HS-27A (cell line): ENCODE results near the gene TSGA10IP.

ENCODE experiments used
- DNase-seq: peaks from one replicate; pipeline ENCODE4 v3.0.0-alpha.2; 2012; ENCODE audit warnings: low read depth, missing footprints

The TSGA10IP gene

GRCh38 chr11:65977621-65978390 lies 32.5 kb downstream of the TSGA10IP start:
- DNase-seq = no peak

GRCh38 chr11:65978391-65979238 lies 33.3 kb downstream of the TSGA10IP start:
- no peak for DNase-seq

- DNase-seq = no peak
Observed at GRCh38 chr11:65979261-65979759, 34.0 kb downstream of the TSGA10IP start.

GRCh38 chr11:65981101-65981740 lies 35.9 kb downstream of the TSGA10IP start:
- no peak for DNase-seq

- DNase-seq = no peak
Observed at GRCh38 chr11:65981972-65982823, 36.9 kb downstream of the TSGA10IP start.

- no peak for DNase-seq
Observed at GRCh38 chr11:65982824-65983588, 37.7 kb downstream of the TSGA10IP start.

GRCh38 chr11:65983589-65983987 lies 38.3 kb downstream of the TSGA10IP start:
- DNase-seq = no peak

GRCh38 chr11:65987336-65987735 lies 42.1 kb downstream of the TSGA10IP start:
- DNase-seq = no peak

GRCh38 chr11:65988791-65989592 lies 43.7 kb downstream of the TSGA10IP start:
- DNase-seq = peak; percentile 98

- DNase-seq = no peak
Observed at GRCh38 chr11:65992056-65992455, 46.8 kb downstream of the TSGA10IP start.

- no peak for DNase-seq
Observed at GRCh38 chr11:65997286-65997685, 52.0 kb downstream of the TSGA10IP start.

- DNase-seq = peak; percentile 99
Observed at GRCh38 chr11:66001942-66002647, 56.8 kb downstream of the TSGA10IP start, which contains the start of the genes BANF1 and EIF1AD. Gene BANF1, plus strand, starts transcription at chr11:66002503. Its CDS starts 748 bp downstream, at chr11:66003251. Gene EIF1AD, minus strand, starts transcription at chr11:66002157. Its CDS starts 1,768 bp downstream, at chr11:66000389.

GRCh38 chr11:66002648-66003225 lies 57.5 kb downstream of the TSGA10IP start:
- no peak for DNase-seq

- DNase-seq = no peak
Observed at GRCh38 chr11:66003291-66003690, 58.0 kb downstream of the TSGA10IP start.

GRCh38 chr11:66004186-66004585 lies 58.9 kb downstream of the TSGA10IP start:
- no peak for DNase-seq

- no peak for DNase-seq
Observed at GRCh38 chr11:66006134-66006890, 61.0 kb downstream of the TSGA10IP start.

- no peak for DNase-seq
Observed at GRCh38 chr11:66006891-66007176, 61.6 kb downstream of the TSGA10IP start.

- no peak for DNase-seq
Observed at GRCh38 chr11:66007201-66007634, 61.9 kb downstream of the TSGA10IP start.
